ENCODE data around the gene OPN3. TPM values are rescaled to one million over a fixed set of nuclear protein-coding genes. Genes with fewer than 3 reads are reported as not detected.

OPN3 gene
- total RNA-seq, 1 experiment from 2014 or later, result 10.0 TPM

GRCh38 chr1:241560146-241560848 is 79.9 kb downstream of the OPN3 start:
- Histone ChIP-seq H2BK5ac (ENCODE audit: insufficient read length, low read length) (no peak overlapping the region), H3K4ac (ENCODE audit: low read depth, low read length) (no peak overlapping the region), H2BK20ac (ENCODE audit: low read depth, low read length, poor library complexity, severe bottlenecking) (no peak overlapping the region), H3T11ph (ENCODE audit: low read length) (no peak overlapping the region), H3K79me2 (ENCODE audit: insufficient read depth, low read length) (no peaks in the 10 kb centered on the region), H3K9me3 (ENCODE audit: control insufficient read depth, low read depth, low read length) (no peaks in the 10 kb centered on the region), H3K9ac (ENCODE audit: extremely low read depth, insufficient read length, low read length) (no peak overlapping the region), H3K4me2 (ENCODE audit: insufficient read depth, insufficient read length, low read length) (no peak overlapping the region), H3K4me1 (ENCODE audit: insufficient read depth, low read length) (no peaks in the 10 kb centered on the region), H2BK12ac (ENCODE audit: insufficient read length, low read depth, low read length) (no peak overlapping the region), H4K5ac (ENCODE audit: insufficient read length, low read depth, low read length) (no peak overlapping the region), H2BK15ac (ENCODE audit: low read depth, low read length) (no peak overlapping the region), H4K20me1 (ENCODE audit: control insufficient read depth, insufficient read depth, insufficient read length) (no peaks in the 10 kb centered on the region), H3K14ac (ENCODE audit: insufficient read depth, low read length) (no peak overlapping the region), H3K23me2 (ENCODE audit: insufficient read length, low read depth, low read length, poor library complexity, severe bottlenecking) (no peaks in the 10 kb centered on the region), H3K56ac (ENCODE audit: insufficient read length, low read depth, low read length) (no peak overlapping the region), H2BK120ac (ENCODE audit: low read depth, low read length, poor library complexity, severe bottlenecking) (no peak overlapping the region), H3K23ac (ENCODE audit: insufficient read length, low read depth, low read length) (no peak overlapping the region), H4K91ac (ENCODE audit: insufficient read length, low read depth, low read length) (no peak overlapping the region), H3K27me3 (ENCODE audit: insufficient read depth, low read length) (no peaks in the 10 kb centered on the region), H3K79me1 (ENCODE audit: insufficient read depth, low read depth, low read length, poor library complexity, severe bottlenecking) (no peaks in the 10 kb centered on the region), H3K18ac (ENCODE audit: insufficient read length, low read depth, low read length) (no peak overlapping the region), H3K27ac (ENCODE audit: insufficient read length, low read depth, low read length) (no peak overlapping the region), H2AK5ac (ENCODE audit: insufficient read length, low read length) (no peak overlapping the region), H4K8ac (replicated peaks; ENCODE audit: insufficient read length, low read depth, low read length) (no peak overlapping the region), H2AFZ (ENCODE audit: low read length) (no peak overlapping the region)
- WGBS (ENCODE audit: extremely low coverage, insufficient read length, low lambda C conversion rate), result no CpG with 5 or more reads among the region's 4 CpGs
- H3K4me1 Mint-ChIP-seq, result no peaks in the 10 kb centered on the region
- H3K27ac Mint-ChIP-seq, result no peak overlapping the region
- TF ChIP-seq CTCF (conservative IDR thresholded peaks at IDR 0.05), result no peak
- no peak overlapping the region for H3K4me3 Mint-ChIP-seq
- no peaks in the 10 kb centered on the region for H3K27me3 Mint-ChIP-seq (ENCODE audit: low read depth)
- no peak for DNase-seq
- no peaks in the 10 kb centered on the region for H3K36me3 Mint-ChIP-seq (ENCODE audit: insufficient read depth in 1 of 3, low read depth in 3 of 3)
- H3K9me3 Mint-ChIP-seq, result no peaks in the 10 kb centered on the region

Data from H9 (cell line).